22Rv1 (cell line): Measurements from ENCODE around the gene MEAF6.

Experiments
- CTCF ChIP-seq: fragments of 450-650 bp; IDR thresholded peaks from 2 replicates; pipeline ENCODE4 v1.5.1; 2017; ENCODE audit warnings: mild to moderate bottlenecking
- ZFX ChIP-seq: fragments of 450-650 bp; IDR thresholded peaks from 2 replicates; pipeline ENCODE4 v1.6.1; 2017; ENCODE audit warnings: antibody characterized with exemption, borderline replicate concordance

- no peak for TF ChIP-seq CTCF
- TF ChIP-seq ZFX = no peak
Observed at GRCh38 chr1:37560401-37561132, 46.0 kb upstream of the MEAF6 start.
